ENCODE results near the gene TRIM59. TPM values are rescaled to one million over a fixed set of nuclear protein-coding genes. Genes with fewer than 3 reads are reported as not detected.

Gene TRIM59
- total RNA-seq, 1 experiment from 2014 or later = 25.3 TPM

- Histone ChIP-seq H3K9me3 (ENCODE audit: low read length) (no peaks in the 10 kb centered on the region), H3K4me1 (ENCODE audit: insufficient read depth, low read length) (peaks cover 17% of the 10 kb centered on the region), H3K36me3 (ENCODE audit: low read depth, low read length) (no peaks in the 10 kb centered on the region), H3F3A (ENCODE audit: low read length, unreplicated experiment) (no peaks in the 10 kb centered on the region), H3K4me3 (ENCODE audit: low read length) (no peak overlapping the region), H4K20me1 (ENCODE audit: low read length) (peaks cover 4% of the 10 kb centered on the region; the same call in 1 of the 2 replicates), H3K79me2 (ENCODE audit: low read length) (peaks cover 36% of the 10 kb centered on the region), H2AFZ (ENCODE audit: low read length) (no peak overlapping the region), H3K9me2 (replicated peaks; ENCODE audit: low read length) (no peaks in the 10 kb centered on the region), H3K27ac (ENCODE audit: low read length) (no peak overlapping the region), H3K9ac (ENCODE audit: low read length) (no peak overlapping the region), H3K4me2 (ENCODE audit: low read length) (peak overlapping the region; percentile 25), H3K27me3 (ENCODE audit: low read length) (no peaks in the 10 kb centered on the region)
- DNase-seq (peak; percentile 52), ATAC-seq (peak; percentile 9; the same call in 1 of the 2 replicates)
- intact Hi-C loops (cut with micrococcal nuclease) = no loop called here
- ChIA-PET POLR2A (ENCODE audit: unreplicated experiment) (no interaction called here), CTCF (no interaction called here)
- no TSS peak for BruUV-seq (replicated peaks)
- TF ChIP-seq EZH2phosphoT487 (IDR thresholded peaks at IDR 0.05; ENCODE audit: borderline replicate concordance, low read length) (no peak), CTCF (conservative IDR thresholded peaks at IDR 0.05; ENCODE audit: low read depth, low read length) (no peak), EZH2 (IDR thresholded peaks at IDR 0.05; ENCODE audit: low read length, unreplicated experiment) (no peak)
Observed at GRCh38 chr3:160395297-160395696, 54.3 kb downstream of the TRIM59 start.

GRCh38 chr3:160394009-160394392 lies 55.6 kb downstream of the TRIM59 start:
- H3K4me1 ChIP-seq (ENCODE audit: insufficient read depth, low read length) = peaks cover 17% of the 10 kb centered on the region
- DNase-seq = no peak
- H3K4me3 ChIP-seq (ENCODE audit: low read length) = no peak overlapping the region
- H3K9me2 ChIP-seq (replicated peaks; ENCODE audit: low read length) = no peaks in the 10 kb centered on the region
- H3K27me3 ChIP-seq (ENCODE audit: low read length) = no peaks in the 10 kb centered on the region
- no peaks in the 10 kb centered on the region for H4K20me1 ChIP-seq (ENCODE audit: low read length)
- TF ChIP-seq CTCF (conservative IDR thresholded peaks at IDR 0.05; ENCODE audit: low read depth, low read length) (no peak), EZH2phosphoT487 (IDR thresholded peaks at IDR 0.05; ENCODE audit: borderline replicate concordance, low read length) (no peak), EZH2 (IDR thresholded peaks at IDR 0.05; ENCODE audit: low read length, unreplicated experiment) (no peak)
- no peaks in the 10 kb centered on the region for H3K36me3 ChIP-seq (ENCODE audit: low read depth, low read length)
- intact Hi-C loops (cut with micrococcal nuclease) = no loop called here
- CTCF ChIA-PET = no interaction called here
- POLR2A ChIA-PET (ENCODE audit: unreplicated experiment) = no interaction called here
- peaks cover 26% of the 10 kb centered on the region for H3K79me2 ChIP-seq (ENCODE audit: low read length)
- no peak overlapping the region for H3K9ac ChIP-seq (ENCODE audit: low read length)
- no peaks in the 10 kb centered on the region for H3F3A ChIP-seq (ENCODE audit: low read length, unreplicated experiment)
- no peak overlapping the region for H2AFZ ChIP-seq (ENCODE audit: low read length)
- no peak overlapping the region for H3K4me2 ChIP-seq (ENCODE audit: low read length)
- no TSS peak for BruUV-seq (replicated peaks)
- no peak for ATAC-seq
- H3K27ac ChIP-seq (ENCODE audit: low read length) = no peak overlapping the region
- H3K9me3 ChIP-seq (ENCODE audit: low read length) = no peaks in the 10 kb centered on the region

GRCh38 chr3:160393346-160394008 lies 56.1 kb downstream of the TRIM59 start:
- no TSS peak for BruUV-seq (replicated peaks)
- no peaks in the 10 kb centered on the region for H3K27me3 ChIP-seq (ENCODE audit: low read length)
- H3K9me2 ChIP-seq (replicated peaks; ENCODE audit: low read length) = no peaks in the 10 kb centered on the region
- peaks cover 21% of the 10 kb centered on the region for H3K79me2 ChIP-seq (ENCODE audit: low read length)
- no peaks in the 10 kb centered on the region for H3K9me3 ChIP-seq (ENCODE audit: low read length)
- CTCF ChIA-PET = no interaction called here
- peaks cover 17% of the 10 kb centered on the region for H3K4me1 ChIP-seq (ENCODE audit: insufficient read depth, low read length)
- no peak overlapping the region for H2AFZ ChIP-seq (ENCODE audit: low read length)
- TF ChIP-seq EZH2phosphoT487 (IDR thresholded peaks at IDR 0.05; ENCODE audit: borderline replicate concordance, low read length) = no peak
- TF ChIP-seq CTCF (conservative IDR thresholded peaks at IDR 0.05; ENCODE audit: low read depth, low read length) = no peak
- TF ChIP-seq EZH2 (IDR thresholded peaks at IDR 0.05; ENCODE audit: low read length, unreplicated experiment) = no peak
- no peaks in the 10 kb centered on the region for H3K36me3 ChIP-seq (ENCODE audit: low read depth, low read length)
- ATAC-seq = no peak
- no peak overlapping the region for H3K4me3 ChIP-seq (ENCODE audit: low read length)
- H3K4me2 ChIP-seq (ENCODE audit: low read length) = no peak overlapping the region
- no peak overlapping the region for H3K27ac ChIP-seq (ENCODE audit: low read length)
- POLR2A ChIA-PET (ENCODE audit: unreplicated experiment) = no interaction called here
- no peaks in the 10 kb centered on the region for H4K20me1 ChIP-seq (ENCODE audit: low read length)
- no peak for DNase-seq
- H3K9ac ChIP-seq (ENCODE audit: low read length) = no peak overlapping the region
- intact Hi-C loops (cut with micrococcal nuclease) = no loop called here
- H3F3A ChIP-seq (ENCODE audit: low read length, unreplicated experiment) = no peaks in the 10 kb centered on the region

Data from PC-3 (cell line).